Stimulated activated naive CD4-positive, alpha-beta T cell treated with Interleukin-2 at 50 U/mL for 16 hours (primary cell): ENCODE results near the gene INTS14.
A peak's percentile ranks its signal among the peaks of the same experiment; 100 is the strongest.
"Not testable (repeated sequence)": the region's sequence is repeated elsewhere in the genome, so short reads cannot be mapped to it uniquely, and the experiment has no call there.

Source experiments
- DNase-seq: peaks from one replicate; lab custom pipeline; 2025; lab: John Stamatoyannopoulos, UW

The INTS14 gene

DNA sequence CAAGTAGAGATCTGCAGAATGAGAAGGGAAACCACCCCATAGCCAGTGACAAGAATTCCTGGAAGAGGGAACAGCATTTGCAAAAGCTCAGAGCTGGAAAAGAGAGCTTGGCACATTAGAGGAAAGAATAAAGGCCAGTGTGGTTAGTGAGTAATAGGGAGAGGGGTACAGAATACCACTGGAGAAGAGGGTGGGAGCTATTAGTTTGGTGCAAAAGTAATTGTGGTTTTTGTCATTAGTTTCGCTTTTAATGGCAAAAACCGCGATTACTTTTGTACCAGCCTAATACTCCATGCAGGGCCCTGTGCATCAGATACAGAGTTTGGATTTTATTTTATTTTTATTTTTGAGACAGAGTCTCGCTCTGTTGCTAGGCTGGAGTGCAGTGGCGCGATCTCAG, 20.6 kb upstream of the INTS14 start:
- DNase-seq: no peak

GRCh38 chr15:65630760-65631159, 19.8 kb upstream of the INTS14 start:
- DNase-seq: no peak

DNA sequence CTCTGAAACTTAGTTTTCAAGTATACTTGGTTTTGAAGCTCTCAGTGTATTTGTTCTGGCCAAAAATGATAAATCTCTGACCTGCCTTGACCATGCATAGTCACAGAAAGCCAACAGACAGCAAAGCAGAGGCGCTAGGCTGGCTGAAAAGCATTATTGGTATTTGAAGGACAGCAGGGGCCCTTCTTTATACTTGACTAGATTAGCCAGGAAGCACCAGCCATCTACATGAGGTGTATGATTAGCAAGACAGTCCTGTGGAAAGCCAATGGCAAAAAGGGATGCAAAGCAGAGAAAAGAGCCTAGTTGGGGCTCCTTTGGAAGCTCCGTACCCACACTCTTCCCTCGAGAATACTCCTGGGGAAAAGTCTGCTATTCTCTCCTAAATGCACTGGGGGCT, 18.6 kb upstream of the INTS14 start:
- no peak for DNase-seq

DNA sequence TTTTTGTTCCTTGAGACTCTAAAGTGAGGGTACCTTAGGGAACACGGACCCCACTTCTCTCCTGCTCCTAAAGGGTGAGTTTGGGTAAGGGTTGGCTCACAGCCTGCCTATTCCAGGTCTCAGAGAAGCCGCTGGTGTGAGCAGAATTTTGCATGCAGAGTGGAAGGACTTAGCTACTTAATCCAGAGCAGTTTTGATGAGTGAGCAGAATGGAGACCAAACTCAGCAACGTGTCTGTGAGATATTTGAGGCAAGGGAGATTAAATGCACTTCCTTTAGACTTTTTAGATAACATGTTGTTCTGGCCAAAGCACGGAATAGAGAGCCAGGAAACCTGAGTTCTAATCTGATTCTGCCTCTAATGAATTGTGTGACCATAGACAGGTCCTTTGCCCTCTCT, 15.9 kb upstream of the INTS14 start:
- no peak for DNase-seq

DNA sequence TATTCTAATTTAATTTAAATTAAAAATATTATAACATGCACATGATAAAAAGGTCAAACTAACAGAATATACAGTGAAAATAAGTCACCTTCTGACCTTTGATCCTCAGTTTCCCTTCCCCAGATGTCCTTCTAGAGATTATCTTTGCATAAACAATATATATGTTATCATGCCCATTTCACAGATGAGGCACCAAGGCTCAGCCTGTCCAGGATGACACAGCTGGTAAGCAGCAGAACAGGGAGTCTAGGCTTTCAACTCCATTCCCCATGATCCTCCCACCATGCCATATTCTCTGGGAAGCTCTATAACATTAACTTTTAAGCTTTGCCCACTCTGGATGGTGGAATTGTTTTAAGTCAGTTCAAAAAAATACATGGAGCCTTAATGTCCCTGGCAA, 12.2 kb upstream of the INTS14 start:
- DNase-seq: no peak

DNA sequence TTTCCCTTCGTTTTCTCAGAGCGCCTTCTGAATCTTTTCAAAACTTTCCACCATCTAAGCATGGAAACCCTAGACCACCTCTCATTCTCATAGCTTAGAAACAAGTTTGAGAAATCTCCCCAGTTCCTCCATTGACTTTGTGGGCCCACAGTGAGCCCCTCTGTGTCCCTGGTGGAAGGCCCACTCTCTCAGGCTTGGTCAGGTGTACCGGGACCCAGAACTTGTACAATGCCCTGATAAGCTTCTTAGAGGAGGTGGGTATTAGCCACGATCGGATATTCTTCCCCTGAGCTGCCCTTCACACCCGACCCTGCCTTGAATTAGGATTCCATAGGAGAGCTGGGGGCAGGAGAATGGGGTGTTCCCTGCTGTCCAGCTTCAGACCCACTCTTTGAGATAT, 10.7 kb upstream of the INTS14 start, which contains the start of gene SLC24A1:
Gene SLC24A1 (plus strand): TSS at position 301 of the 400 bp plus-strand sequence. CDS start 2,143 bp downstream, outside the sequence.
- no peak for DNase-seq

DNA sequence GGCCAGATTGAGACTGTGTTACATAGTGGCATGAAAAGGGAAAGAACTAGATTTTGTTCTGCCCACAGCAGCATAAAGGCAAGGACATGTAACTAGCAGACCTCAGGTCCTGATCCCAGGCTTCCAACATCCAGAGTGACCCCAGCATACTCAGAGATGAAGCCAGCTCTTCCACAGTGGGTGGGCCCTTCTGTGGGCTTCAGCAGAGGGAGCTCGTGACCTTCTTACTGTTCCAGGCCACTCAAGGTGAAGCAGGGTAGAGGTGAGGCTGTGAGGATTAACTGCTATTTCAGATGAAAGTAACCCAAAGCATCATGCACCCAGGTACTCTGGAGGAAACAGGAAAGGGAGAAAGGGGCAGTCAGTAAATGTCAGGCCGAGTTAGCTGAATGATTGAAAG, 9.9 kb upstream of the INTS14 start:
- no peak for DNase-seq

- DNase-seq: no peak
These were observed 8.8 kb upstream of the INTS14 start for GRCh38 chr15:65619626-65620290.

DNA sequence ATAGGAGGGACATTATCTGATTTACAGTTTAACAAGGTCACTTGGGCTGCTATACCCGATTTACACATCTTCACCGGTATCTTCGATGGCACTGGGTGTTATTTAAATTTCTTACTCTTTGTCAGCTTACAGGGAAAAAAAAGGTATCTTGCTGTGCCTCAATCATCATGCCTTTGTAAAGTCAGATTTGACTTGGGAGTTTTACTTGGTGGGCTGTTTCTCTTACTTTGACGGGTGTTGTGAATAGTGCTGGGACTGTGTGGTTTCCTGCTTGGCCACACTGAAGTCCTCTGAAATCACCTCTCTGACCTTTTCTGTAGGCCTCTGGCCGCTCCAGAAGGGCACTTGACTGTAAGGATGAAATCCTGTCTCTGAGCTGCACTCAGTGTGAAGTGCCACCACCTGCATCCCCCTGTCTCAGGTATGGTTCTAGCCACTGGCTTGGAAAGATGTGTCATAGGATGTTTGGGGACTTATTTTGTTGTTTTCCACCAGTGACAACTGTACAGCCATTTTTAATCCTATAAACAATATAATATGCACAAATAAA, 7.7 kb upstream of the INTS14 start:
- DNase-seq: no peak

DNA sequence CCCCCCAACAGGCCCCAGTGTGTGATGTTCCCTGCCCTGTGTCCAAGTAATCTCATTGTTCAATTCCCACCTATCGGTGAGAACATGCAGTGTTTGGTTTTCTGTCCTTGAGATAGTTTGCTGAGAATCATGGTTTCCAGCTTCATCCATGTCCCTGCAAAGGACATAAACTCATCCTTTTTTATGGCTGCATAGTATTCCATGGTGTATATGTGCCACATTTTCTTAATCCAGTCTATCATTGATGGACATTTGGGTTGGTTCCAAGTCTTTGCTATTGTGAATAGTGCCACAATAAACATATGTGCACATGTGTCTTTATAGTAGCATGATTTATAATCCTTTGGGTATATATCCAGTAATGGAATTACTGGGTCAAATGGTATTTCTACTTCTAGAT, 5.0 kb upstream of the INTS14 start:
- not testable (repeated sequence) for DNase-seq

DNA sequence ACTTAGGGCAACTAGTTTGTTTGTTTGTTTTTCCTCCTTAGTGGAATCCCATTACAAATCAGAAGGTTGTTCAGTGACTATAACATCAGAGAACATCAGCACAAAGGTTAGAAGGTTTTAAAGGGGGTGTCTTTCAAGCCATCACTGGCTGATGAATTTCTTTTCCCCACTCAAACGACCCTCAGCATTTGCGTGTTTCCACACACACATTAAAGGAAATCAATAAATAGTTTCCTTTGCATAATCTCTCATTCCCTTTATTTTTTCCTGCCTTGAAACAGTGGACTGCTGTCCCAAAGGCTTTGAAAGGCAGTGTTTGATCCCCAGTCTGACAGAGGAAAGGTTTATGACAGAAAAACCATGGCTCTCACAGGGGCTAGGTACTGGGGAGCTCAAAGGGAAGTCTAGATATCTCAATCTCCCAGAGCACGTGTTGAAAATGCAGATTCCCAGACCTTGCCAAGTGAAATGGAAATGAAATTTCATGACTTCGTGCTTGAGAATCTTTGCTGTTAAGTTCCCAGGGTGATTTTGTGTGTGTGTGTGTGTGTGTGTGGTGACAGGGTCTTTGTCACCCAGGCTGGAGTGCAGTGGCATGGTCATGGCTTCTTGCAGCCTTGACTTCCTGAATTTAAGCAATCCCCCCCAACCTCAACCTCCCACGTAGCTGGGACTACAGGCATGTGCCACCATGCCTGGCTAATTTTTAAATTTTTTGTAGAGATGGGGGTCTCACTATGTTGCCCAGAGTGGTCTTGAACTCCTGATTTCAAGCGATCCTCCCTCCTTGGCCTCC, 2.2 kb upstream of the INTS14 start:
- no peak for DNase-seq

- no peak for DNase-seq
These were observed 1.6 kb upstream of the INTS14 start for GRCh38 chr15:65612616-65612946.

DNA sequence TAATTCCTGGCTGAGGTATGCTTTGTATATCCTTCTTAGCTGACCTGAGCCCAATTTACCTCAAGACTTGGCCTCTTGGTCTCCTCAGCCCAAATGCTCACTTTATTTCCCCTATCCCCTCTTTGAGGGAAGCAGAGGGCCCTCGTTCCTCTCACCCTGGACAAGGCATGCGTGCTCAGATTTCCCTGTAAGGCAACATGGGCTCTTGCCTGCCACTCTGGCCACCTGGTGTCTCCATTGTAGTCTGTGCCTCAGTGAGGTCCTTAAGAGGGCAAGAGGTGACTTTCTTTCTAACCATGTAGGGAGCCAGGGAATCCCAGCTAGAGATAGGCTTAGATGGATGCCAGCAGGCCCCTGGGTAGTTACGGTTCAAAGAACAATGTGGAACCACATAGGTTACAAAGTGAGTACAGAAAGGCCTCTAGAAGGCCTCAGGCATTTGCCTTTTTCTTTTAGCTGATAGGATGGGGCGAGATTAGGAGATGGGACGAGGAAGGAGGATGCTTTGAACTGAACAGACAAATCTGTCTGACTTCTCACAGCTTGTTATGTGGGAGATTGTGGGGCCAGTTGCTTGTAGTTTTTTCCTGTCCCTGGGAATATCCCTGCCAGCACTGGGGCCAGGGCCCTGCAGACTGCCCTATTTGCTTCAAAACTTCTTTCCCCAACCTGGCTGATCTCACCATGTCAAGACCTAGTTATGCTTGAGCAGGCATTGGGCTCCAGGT, 1.1 kb upstream of the INTS14 start:
- DNase-seq: no peak

GRCh38 chr15:65603559-65603958, 7.4 kb downstream of the INTS14 start:
- no peak for DNase-seq

DNA sequence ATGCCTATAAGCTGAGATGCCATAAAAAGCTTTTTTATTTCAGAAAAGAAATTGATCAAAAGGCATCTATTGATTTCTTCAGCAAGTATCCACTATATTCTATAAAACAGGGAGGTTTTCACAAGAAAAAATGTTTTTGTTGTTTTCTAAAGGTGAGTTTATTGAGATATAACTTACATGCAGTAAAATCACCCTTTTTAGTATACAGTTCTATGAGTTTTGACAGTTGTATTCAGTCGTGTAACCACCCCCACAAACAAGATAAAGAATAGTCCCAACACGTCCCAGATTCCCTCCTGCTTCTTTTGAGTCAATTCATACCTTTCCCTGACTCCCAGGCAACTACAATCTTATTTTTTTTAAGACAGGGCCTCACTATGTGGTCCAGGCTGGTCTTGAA, 7.8 kb downstream of the INTS14 start:
- DNase-seq: no peak

DNA sequence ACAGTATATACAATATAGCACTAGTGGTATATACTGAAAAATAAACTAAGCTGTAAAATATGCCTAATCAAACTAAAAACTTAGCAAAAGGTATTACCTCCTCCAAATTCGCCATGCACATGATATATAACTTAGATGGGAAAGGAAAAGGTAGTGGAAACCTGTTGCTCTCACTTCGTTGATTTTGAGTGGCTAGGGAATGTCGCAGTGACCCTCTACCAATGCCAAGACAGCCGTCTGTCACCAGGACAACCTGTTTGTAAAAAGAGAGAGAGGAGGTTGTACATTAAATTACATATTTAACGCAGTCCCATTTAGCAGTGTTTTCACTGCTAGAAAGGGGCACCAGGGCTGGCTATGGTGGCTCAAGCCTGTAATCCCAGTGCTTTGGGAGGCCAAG, 11.3 kb downstream of the INTS14 start:
- DNase-seq: no peak

DNA sequence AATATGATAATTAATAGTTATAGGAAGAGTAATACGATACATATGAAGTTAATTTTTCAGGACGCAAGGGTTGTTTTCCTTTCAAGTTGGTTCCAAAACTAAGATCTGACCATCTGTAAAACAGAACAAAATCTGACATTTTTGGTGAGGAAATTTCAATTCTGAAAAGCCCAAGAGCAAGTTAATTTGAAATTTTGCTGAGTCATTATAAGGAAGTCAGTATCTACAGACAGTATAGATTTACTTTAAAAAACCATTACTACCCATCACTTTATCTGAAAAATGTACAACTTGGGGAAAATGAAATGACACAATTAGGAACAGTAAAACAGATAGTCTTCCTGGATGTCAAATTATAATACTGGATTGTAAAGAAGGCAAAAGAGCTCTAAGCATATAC, 12.5 kb downstream of the INTS14 start:
- DNase-seq: no peak

- no peak for DNase-seq
These were observed 15.0 kb downstream of the INTS14 start for GRCh38 chr15:65595960-65596359.

GRCh38 chr15:65587094-65587493, 23.8 kb downstream of the INTS14 start:
- DNase-seq: no peak

DNA sequence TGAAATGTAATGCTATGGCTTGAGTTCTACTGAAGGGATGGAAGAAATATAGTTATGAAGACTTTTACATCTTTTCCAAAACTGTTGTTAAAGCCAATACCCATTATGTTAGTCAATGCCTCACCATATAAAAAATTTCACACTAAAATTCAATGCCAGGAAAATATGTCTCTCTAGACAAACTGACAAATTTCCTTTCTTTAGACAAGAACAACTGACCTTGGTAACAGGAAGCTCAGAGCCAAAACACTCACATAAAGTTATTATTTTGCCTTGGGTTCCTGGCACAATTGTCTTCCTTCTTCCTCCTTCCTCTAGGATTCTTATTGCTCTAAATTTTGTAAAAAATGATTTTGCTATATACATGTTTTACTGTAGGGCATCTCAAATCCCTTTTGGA, 26.7 kb downstream of the INTS14 start:
- no peak for DNase-seq

- DNase-seq: peak; percentile 15
These were observed 27.2 kb downstream of the INTS14 start for GRCh38 chr15:65583701-65584100.

- no peak for DNase-seq
These were observed 30.6 kb downstream of the INTS14 start for GRCh38 chr15:65580287-65580686.

GRCh38 chr15:65579762-65580161, 31.2 kb downstream of the INTS14 start:
- DNase-seq: no peak
